Erythroblast (primary cell): ENCODE measurements around the gene PRDM12.

Source experiments
- GATA1 ChIP-seq: IDR thresholded peaks from 2 replicates; pipeline ENCODE4 v1.6.1; 2011; ENCODE audit warnings: low read depth, mild to moderate bottlenecking, control low read depth, low read length, moderate library complexity
- POLR2A ChIP-seq: IDR thresholded peaks from 2 replicates; pipeline ENCODE4 v1.6.1; 2011; ENCODE audit warnings: mild to moderate bottlenecking, low read length

DNA sequence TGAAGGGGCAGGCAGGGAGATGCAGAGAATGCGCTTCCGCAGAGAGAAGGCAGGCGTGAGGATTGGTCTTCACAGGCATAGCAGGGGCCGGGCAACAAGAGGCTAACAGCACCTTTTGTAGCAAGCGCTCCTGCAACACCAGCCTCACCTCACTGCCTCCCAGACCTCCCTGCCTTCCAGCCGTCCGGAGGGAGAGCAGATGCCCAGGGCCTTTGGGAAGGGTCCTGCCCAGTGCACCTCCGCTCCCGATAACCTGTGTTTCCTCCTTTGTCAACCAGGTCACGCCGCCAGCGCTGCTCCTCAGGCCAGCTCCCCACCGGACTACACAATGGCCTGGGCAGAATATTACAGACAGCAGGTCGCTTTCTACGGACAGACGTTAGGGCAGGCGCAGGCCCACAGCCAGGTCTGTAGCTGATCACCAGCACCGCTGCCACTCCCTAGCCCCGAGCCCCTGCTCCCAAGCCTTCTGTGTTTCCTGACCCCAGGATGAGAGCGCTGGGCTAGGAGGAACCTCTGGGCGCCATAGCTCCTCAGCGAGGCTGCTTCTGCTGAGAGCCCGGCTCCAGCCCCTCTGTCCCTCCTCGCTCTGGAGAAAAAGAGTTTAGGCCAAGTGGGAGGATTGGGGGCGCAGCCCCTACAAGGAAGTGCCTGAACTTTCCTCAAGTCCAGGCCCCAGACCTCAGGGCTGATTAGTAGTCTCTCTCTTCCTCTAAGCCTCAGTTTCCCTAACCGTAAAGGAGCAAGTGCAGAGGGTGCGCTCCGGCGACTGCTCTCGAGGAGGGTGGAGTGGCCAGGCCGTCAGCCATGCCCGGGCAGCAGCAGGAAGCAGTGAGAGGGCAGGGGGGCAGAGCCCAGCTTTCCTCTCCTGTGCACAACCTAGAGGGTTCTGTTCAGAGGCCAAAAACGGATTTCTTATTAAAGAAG is 28.4 kb upstream of the PRDM12 start:
- TF ChIP-seq POLR2A (no peak), GATA1 (no peak)
